Left cardiac atrium (tissue), 4 donors: ENCODE measurements around the gene COL4A5. TPM values are rescaled to one million over a fixed set of nuclear protein-coding genes. Genes with fewer than 3 reads are reported as not detected.
"Not testable (repeated sequence)": the region's sequence is repeated elsewhere in the genome, so short reads cannot be mapped to it uniquely, and the experiment has no call there.

Experiments
- ATAC-seq, 2 donors: fragments of 200-7000 bp; cut with Tn5 transposase; one replicate each; pipeline ENCODE4 v1.9.1; 2020; ENCODE audit warnings: mild to moderate bottlenecking in 2 of 2, moderate library complexity in 2 of 2
- DNase-seq: peaks from one replicate; pipeline ENCODE4 v3.0.0-alpha.2; 2020
- intact Hi-C, 2 donors: fragments of 100-400 bp; cut with DNase I; formaldehyde crosslinking; loops; one replicate each; pipeline versions ENCODE4 v1.14.1 to v1.15.1; 2022 to 2023
- long read RNA-seq: library from polyadenylated mRNA; unstranded; transcript quantifications from one replicate; pipeline ENCODE4 v2.0.0, GENCODE V29; 2021
- total RNA-seq, 2 donors: library from RNA; stranded (reverse); fragmentation: NEBNext Ultra II Directional; extraction: Animal tissue kit (Norgen Biotek cat#: 25700); gene quantifications; one replicate each; pipeline ENCODE4 v1.2.1, GENCODE V29; 2021
- donor health status: DM: no; HTN: yes; CAD: no.
- donor health status: DM: no; HTN: yes; CAD: no; lungs with severe emphysema.
- donor health status: DM: yes; HTN: yes; CAD: no.
- donor health status: Dilated cardiomyopathy.

COL4A5 gene
- 10 to 100 TPM; 23.0 to 23.9 TPM for total RNA-seq
- long read RNA-seq, partial matches to known transcripts, result 4 of 6 reads
- long read RNA-seq, other reads (novel, unspliced or antisense), result 2 of 6 reads

- DNase-seq, result peak; percentile 52
- intact Hi-C loops, result no loop called here
Observed at GRCh38 chrX:108439426-108439942, at the start of gene COL4A5. Gene COL4A5 (plus strand): TSS chrX:108439838. CDS start chrX:108440126, 288 bp downstream.

GRCh38 chrX:108390976-108391717 is 48.5 kb upstream of the COL4A5 start:
- intact Hi-C loops, result not testable (repeated sequence)
- DNase-seq (peak; percentile 17), ATAC-seq (peak; percentile 72 to 78)

More at GRCh38 chrX:108439426-108439942, at the start of gene COL4A5:
- peak; percentile 86 to 91 for ATAC-seq

- DNase-seq, result no peak
- intact Hi-C loops, result no loop called here
- ATAC-seq, result peak in 1 of 2 donors; percentile 50
Observed at GRCh38 chrX:108396188-108396891, 43.3 kb upstream of the COL4A5 start.

- ATAC-seq (no peak), DNase-seq (no peak)
- intact Hi-C loops, result no loop called here
Observed at GRCh38 chrX:108396986-108397385, 42.7 kb upstream of the COL4A5 start.

- no peak for DNase-seq
- intact Hi-C loops, result no loop called here
- peak in 1 of 2 donors; percentile 39 for ATAC-seq
Observed at GRCh38 chrX:108397627-108398391, 41.8 kb upstream of the COL4A5 start.

GRCh38 chrX:108399418-108400165 is 40.0 kb upstream of the COL4A5 start:
- no peak for ATAC-seq
- DNase-seq, result no peak
- intact Hi-C loops, result no loop called here

GRCh38 chrX:108412783-108413182 is 26.9 kb upstream of the COL4A5 start:
- intact Hi-C loops, result no loop called here
- DNase-seq, result no peak
- no peak for ATAC-seq

- intact Hi-C loops, result no loop called here
- no peak for DNase-seq
- ATAC-seq, result no peak
Observed at GRCh38 chrX:108415146-108415545, 24.5 kb upstream of the COL4A5 start.

GRCh38 chrX:108415891-108416290 is 23.7 kb upstream of the COL4A5 start:
- no peak for DNase-seq
- no peak for ATAC-seq
- intact Hi-C loops, result no loop called here

GRCh38 chrX:108417257-108417656 is 22.4 kb upstream of the COL4A5 start:
- DNase-seq (no peak), ATAC-seq (no peak)
- intact Hi-C loops, result no loop called here

- ATAC-seq (no peak), DNase-seq (no peak)
- intact Hi-C loops, result no loop called here
Observed at GRCh38 chrX:108419401-108419800, 20.2 kb upstream of the COL4A5 start.

- ATAC-seq (no peak), DNase-seq (no peak)
- intact Hi-C loops, result no loop called here
Observed at GRCh38 chrX:108420481-108420880, 19.2 kb upstream of the COL4A5 start.

- ATAC-seq (no peak), DNase-seq (no peak)
- intact Hi-C loops, result no loop called here
Observed at GRCh38 chrX:108426262-108426661, 13.4 kb upstream of the COL4A5 start.

- no peak for DNase-seq
- no peak for ATAC-seq
- intact Hi-C loops, result no loop called here
Observed at GRCh38 chrX:108435261-108435660, 4.4 kb upstream of the COL4A5 start.

GRCh38 chrX:108437349-108438109 is 2.1 kb upstream of the COL4A5 start:
- DNase-seq (no peak), ATAC-seq (peak; percentile 5 to 9)
- intact Hi-C loops, result no loop called here

- intact Hi-C loops, result no loop called here
- DNase-seq, result peak; percentile 22
Observed at GRCh38 chrX:108438110-108438623, 1.5 kb upstream of the COL4A5 start, which contains the start of gene COL4A6. Gene COL4A6 (minus strand): TSS chrX:108438422. CDS start chrX:108438196, 226 bp downstream.

GRCh38 chrX:108439961-108440696 is 491 bp downstream of the COL4A5 start:
- intact Hi-C loops, result no loop called here
- DNase-seq, result peak; percentile 18
- peak; percentile 52 to 59 for ATAC-seq

More at GRCh38 chrX:108438110-108438623, 1.5 kb upstream of the COL4A5 start, which contains the start of gene COL4A6:
- ATAC-seq, result peak; percentile 42 to 72
